ENCODE results near the gene TTLL3.

Gene TTLL3

GRCh38 chr3:9800529-9800928 is 9.5 kb upstream of the TTLL3 start:
- in situ Hi-C loops (cut with HindIII; ENCODE audit: low pct_unique_long_range_greater_than_20kb, low sequenced_read_pairs), result no loop called here
- no peak for TF ChIP-seq JUND (IDR thresholded peaks at IDR 0.05; ENCODE audit: low read depth)
- DNase-seq (ENCODE audit: low read depth in 1 of 2, low spot score in 1 of 2), result peak in 1 of 2 experiments; percentile 33

DNA sequence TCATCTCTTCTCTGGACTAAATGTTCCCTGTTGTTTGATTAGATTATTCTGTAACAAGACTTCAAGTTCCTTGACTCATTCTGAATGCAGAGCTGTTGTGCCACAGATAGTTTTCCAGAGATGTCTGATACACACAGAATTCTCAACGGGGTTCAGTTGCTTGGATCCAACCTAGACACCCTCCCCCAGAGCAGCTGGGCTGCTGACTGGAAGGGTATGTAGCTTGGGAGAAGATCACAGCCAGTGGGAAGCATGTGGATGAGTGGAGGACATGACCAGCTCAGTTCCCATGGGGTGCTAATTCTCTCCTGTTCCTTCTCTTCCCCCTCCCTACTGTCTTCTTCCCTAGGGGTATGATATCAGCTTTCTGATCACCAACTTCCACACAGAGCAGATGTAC is 6.6 kb upstream of the TTLL3 start:
- no peak for TF ChIP-seq JUND (IDR thresholded peaks at IDR 0.05; ENCODE audit: low read depth)
- no peak for DNase-seq (ENCODE audit: low read depth in 1 of 2, low spot score in 1 of 2)
- in situ Hi-C loops (cut with HindIII; ENCODE audit: low pct_unique_long_range_greater_than_20kb, low sequenced_read_pairs), result no loop called here

DNA sequence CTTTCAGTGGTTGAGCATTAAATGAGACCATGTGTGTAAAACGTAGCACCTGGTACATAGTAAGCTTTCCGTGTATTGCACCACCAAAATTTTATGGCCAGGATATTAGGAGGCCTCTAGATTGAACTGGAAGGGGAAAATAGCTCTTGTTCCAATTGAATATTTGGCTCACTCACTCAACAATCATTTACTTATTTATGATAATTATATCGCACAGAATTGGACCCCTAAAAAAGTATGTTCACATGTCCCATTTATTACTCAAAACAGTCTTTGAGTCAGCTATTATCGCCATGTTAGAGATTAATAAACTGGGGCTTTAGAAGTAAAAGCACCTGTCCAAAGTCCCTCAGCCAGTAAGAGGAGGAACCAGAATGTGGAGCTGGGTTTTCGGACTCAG is 5.1 kb upstream of the TTLL3 start:
- no peak for DNase-seq (ENCODE audit: low read depth in 1 of 2, low spot score in 1 of 2)
- in situ Hi-C loops (cut with HindIII; ENCODE audit: low pct_unique_long_range_greater_than_20kb, low sequenced_read_pairs), result no loop called here
- no peak for TF ChIP-seq JUND (IDR thresholded peaks at IDR 0.05; ENCODE audit: low read depth)

- no peak for TF ChIP-seq JUND (IDR thresholded peaks at IDR 0.05; ENCODE audit: low read depth)
- DNase-seq (ENCODE audit: low read depth in 1 of 2, low spot score in 1 of 2), result no peak
- in situ Hi-C loops (cut with HindIII; ENCODE audit: low pct_unique_long_range_greater_than_20kb, low sequenced_read_pairs), result no loop called here
Observed at GRCh38 chr3:9806137-9806536, 3.9 kb upstream of the TTLL3 start.

DNA sequence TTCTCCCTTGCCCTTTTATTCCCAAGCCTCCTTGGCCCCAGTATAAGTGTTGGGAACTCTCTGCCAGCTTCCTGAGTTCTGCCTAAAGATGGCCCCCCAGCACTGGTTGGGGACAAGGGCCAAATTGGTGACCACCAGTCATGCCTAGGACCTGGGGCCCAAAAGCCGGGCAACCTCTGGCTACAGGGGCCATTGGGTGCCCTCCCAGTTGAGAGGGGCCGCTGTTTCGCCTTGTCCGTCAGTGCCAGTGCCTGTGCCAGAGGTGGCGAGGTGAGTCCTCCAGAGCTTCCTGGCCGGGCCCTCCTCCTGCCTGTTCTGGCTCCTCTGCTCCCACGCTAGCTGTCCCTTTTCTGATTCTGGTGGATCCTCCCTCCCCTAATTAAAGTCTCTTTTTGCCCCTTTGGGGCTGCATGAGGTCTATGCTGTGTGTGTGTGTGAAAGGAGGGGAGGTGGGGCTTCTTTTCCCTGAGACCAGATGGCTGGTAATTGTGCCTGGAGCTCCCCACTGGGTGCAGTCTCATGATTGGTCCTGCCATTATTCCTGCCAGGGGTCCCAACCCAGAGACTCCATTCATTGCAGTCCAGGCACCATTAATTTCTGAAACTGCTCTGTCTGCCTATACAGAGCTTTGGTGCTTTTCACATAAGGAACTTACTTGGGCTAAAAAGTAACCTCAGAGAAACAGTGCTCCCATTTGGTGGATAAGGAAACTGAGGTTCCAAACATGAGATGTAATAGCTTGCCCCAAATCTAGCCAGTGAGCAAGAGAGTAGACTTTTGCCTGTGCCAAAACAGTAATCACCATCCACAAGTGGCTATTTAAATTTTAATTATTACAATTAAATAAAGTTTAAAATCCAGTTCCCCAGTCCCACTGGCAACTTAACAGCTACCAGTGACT is 3.1 kb upstream of the TTLL3 start:
- no peak for DNase-seq (ENCODE audit: low read depth in 1 of 2, low spot score in 1 of 2)
- in situ Hi-C loops (cut with HindIII; ENCODE audit: low pct_unique_long_range_greater_than_20kb, low sequenced_read_pairs), result no loop called here
- TF ChIP-seq JUND (IDR thresholded peaks at IDR 0.05; ENCODE audit: low read depth), result no peak

DNA sequence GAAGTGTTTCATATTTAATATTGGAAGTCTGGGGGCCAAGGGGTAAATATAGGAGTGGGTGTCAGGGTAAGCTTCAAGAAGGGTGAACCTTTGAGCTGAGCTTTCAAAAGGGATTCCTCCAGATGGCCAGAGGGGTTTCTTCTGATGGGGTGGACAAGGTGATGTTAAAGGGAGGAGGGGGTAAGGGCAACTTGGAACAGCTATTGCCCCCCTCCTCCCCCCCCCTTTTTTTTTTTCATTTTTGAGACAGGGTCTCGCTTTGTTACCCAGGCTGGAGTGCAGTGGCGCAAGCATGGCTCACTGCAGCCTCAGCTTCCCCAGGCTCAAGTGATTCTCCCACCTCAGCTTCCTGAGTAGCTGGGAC is 2.1 kb upstream of the TTLL3 start:
- no peak for TF ChIP-seq JUND (IDR thresholded peaks at IDR 0.05; ENCODE audit: low read depth)
- no peak for DNase-seq (ENCODE audit: low read depth in 1 of 2, low spot score in 1 of 2)
- in situ Hi-C loops (cut with HindIII; ENCODE audit: low pct_unique_long_range_greater_than_20kb, low sequenced_read_pairs), result no loop called here

DNA sequence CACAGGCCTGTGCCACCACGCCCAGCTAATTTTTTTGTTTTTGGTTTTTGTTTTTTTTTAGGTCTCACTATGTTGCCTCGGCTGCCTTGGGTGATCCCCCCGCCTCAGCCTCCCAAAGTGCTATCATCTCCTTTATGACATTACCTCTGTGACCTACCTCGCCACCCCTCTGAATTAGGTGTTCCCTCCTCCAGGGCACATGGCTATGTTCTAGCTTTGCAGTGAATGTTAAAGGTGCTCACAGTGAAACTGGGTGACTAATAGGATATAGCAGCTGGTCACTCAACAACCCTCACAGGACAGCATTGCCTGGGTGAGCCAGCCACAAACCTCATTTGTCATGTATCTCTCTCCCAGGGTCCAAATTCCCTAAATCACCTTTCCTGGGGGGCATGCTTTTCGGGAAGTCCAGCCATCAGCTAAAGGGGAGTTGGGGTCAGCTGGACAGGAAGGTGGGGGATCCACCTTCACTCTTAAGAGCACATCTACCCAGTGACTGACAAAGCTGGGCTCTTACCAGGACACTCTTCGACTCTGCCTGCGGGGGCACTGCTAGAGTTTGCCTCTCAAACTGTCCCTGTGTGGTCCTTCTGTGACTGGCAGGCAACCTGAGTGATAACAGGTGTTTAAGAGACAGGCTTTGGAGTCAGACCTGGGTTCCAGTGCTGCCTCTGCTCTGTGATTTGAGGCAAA is 1.6 kb upstream of the TTLL3 start:
- peak in 1 of 2 experiments; percentile 58 for DNase-seq (ENCODE audit: low read depth in 1 of 2, low spot score in 1 of 2)
- TF ChIP-seq JUND (IDR thresholded peaks at IDR 0.05; ENCODE audit: low read depth), result no peak
- in situ Hi-C loops (cut with HindIII; ENCODE audit: low pct_unique_long_range_greater_than_20kb, low sequenced_read_pairs), result no loop called here

DNA sequence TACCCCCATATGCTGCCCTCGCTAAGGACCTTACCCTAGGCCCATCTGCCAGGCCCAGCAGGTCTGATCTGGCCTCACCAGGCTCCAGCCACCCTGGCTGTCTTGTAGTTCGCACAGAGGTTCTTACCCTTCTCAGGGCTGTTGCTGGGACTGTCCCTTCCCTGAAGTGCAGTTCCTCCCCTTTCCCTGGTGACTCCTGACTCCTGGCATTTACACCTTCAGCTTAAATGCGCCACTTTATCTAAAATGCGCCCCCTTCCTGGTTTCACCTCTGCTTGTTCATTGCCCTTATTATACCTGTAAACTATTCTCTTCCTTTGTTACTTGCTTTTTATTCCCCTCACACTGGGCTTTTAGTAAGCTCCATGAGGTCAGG is 835 bp upstream of the TTLL3 start:
- DNase-seq (ENCODE audit: low read depth in 1 of 2, low spot score in 1 of 2), result peak in 1 of 2 experiments; percentile 18
- TF ChIP-seq JUND (IDR thresholded peaks at IDR 0.05; ENCODE audit: low read depth), result no peak
- in situ Hi-C loops (cut with HindIII; ENCODE audit: low pct_unique_long_range_greater_than_20kb, low sequenced_read_pairs), result no loop called here

DNA sequence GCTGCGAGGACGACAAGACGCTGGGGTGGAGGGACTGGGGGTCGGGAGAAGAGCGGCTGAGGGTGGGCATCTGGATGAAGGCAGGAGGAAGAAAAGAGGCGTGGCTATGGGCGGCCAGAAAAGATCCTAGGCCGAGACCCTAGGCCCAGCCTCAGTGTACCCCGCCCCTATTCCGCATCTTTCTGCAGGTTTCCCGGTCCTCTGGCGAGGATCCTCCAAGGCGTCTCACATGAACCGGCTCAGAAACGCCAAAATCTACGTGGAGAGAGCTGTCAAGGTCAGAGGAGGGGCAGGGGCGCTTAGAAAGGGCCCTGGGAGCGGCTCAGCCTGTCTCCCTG is 340 bp downstream of the TTLL3 start:
- TF ChIP-seq JUND (IDR thresholded peaks at IDR 0.05; ENCODE audit: low read depth), result no peak
- in situ Hi-C loops (cut with HindIII; ENCODE audit: low pct_unique_long_range_greater_than_20kb, low sequenced_read_pairs), result no loop called here
- no peak for DNase-seq (ENCODE audit: low read depth in 1 of 2, low spot score in 1 of 2)

GRCh38 chr3:9810846-9811245 is 784 bp downstream of the TTLL3 start:
- in situ Hi-C loops (cut with HindIII; ENCODE audit: low pct_unique_long_range_greater_than_20kb, low sequenced_read_pairs), result no loop called here

DNA sequence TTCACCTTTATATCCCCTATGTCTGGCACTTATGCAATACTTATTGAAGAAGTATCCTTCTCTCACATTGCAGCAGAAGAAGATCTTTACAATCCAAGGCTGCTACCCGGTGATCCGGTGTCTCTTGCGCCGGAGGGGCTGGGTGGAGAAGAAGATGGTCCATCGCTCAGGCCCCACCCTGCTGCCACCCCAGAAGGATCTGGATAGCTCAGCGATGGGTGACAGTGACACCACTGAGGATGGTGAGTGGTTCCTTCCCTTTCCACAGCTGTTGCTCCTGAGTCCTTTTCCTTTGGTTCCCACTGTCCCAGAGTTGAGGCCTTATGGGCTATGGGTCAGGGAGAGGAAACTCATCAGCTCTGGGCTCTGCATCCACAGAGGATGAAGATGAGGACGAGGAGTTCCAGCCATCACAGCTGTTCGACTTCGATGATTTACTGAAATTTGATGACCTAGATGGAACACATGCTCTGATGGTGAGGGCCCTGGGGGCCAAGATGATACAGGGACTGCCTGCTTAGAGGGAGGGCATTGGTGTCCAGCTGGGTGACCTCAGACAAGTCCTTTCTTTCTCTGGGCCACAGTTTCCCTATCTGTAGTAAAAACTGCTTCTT is 2.9 kb downstream of the TTLL3 start:
- in situ Hi-C loops (cut with HindIII; ENCODE audit: low pct_unique_long_range_greater_than_20kb, low sequenced_read_pairs), result no loop called here
- no peak for DNase-seq (ENCODE audit: low read depth in 1 of 2, low spot score in 1 of 2)
- TF ChIP-seq JUND (IDR thresholded peaks at IDR 0.05; ENCODE audit: low read depth), result no peak

More at GRCh38 chr3:9810846-9811245, 784 bp downstream of the TTLL3 start:
- no peak for DNase-seq (ENCODE audit: low read depth in 1 of 2, low spot score in 1 of 2)
- TF ChIP-seq JUND (IDR thresholded peaks at IDR 0.05; ENCODE audit: low read depth), result no peak

DNA sequence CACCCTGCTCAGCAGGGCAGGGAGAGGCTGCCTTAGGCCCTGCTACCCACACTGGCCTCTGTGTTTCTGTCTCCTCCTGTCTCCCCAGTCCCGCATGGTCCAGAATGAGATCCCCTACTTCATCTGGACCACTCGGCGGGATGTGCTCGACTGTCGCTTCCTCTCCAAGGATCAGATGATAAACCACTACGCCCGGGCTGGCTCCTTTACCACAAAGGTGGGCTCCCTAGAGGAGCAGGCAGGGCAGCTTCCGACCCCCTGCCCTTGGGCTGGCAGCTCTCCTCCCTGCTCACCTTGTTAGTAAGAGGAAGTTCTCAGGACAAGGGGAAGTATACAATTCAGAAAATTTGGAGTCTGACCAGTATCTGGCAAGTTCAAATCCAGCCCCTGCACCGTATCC is 5.9 kb downstream of the TTLL3 start:
- in situ Hi-C loops (cut with HindIII; ENCODE audit: low pct_unique_long_range_greater_than_20kb, low sequenced_read_pairs), result no loop called here
- DNase-seq (ENCODE audit: low read depth in 1 of 2, low spot score in 1 of 2), result no peak
- TF ChIP-seq JUND (IDR thresholded peaks at IDR 0.05; ENCODE audit: low read depth), result no peak

DNA sequence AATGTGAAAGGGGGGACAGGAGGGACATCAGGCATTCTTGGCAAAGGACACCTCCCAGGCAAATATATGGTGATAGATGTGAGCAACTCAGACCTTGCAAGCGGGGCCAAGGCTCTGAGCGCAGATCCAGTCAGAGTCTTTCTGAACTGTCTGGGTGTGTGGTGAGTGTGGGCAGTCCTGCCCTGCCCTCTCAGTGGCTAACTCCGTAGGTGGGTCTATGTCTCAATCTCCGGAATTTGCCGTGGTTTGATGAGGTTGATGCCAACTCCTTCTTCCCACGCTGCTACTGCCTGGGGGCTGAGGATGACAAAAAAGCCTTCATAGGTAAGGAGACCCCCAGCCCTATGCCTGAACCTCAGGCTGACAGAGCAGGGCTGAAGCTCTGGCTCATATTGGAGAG is 7.4 kb downstream of the TTLL3 start:
- in situ Hi-C loops (cut with HindIII; ENCODE audit: low pct_unique_long_range_greater_than_20kb, low sequenced_read_pairs), result no loop called here
- DNase-seq (ENCODE audit: low read depth in 1 of 2, low spot score in 1 of 2), result no peak
- no peak for TF ChIP-seq JUND (IDR thresholded peaks at IDR 0.05; ENCODE audit: low read depth)

All from T47D (cell line).